CD8-positive, alpha-beta memory T cell (primary cell): ENCODE data around the gene TXLNB. TPM values are rescaled to one million over a fixed set of nuclear protein-coding genes. Genes with fewer than 3 reads are reported as not detected.
A peak's percentile ranks its signal among the peaks of the same experiment; 100 is the strongest.

Experiments
- CTCF ChIA-PET: fragments of 350-600 bp; sonication (Branson Sonifier 250); formaldehyde crosslinking; loops from one replicate; lab custom pipeline; 2021; ENCODE audit warnings: antibody characterized with exemption; lab: Charles Lee
- POLR2A ChIA-PET: fragments of 350-600 bp; sonication (Branson Sonifier 250); formaldehyde crosslinking; loops from one replicate; lab custom pipeline; 2021; ENCODE audit warnings: antibody characterized with exemption; lab: Charles Lee
- DNase-seq, 5 donors: peaks; one replicate each; pipeline versions ENCODE4 v3.0.0 to v3.0.0-alpha.2; 2020 to 2022; ENCODE audit warnings: mixed read lengths in 1 of 5
- H3K27ac ChIP-seq: one replicate; pipeline ENCODE4 v1.7.0; 2013; ENCODE audit warnings: low read depth, mild to moderate bottlenecking, low read length, moderate library complexity
- H3K27me3 ChIP-seq: 2 replicates; pipeline ENCODE4 v1.7.0; 2013; ENCODE audit warnings: low read length, mild to moderate bottlenecking; ENCODE audit not compliant: insufficient read depth, poor library complexity, severe bottlenecking
- H3K36me3 ChIP-seq: 2 replicates; pipeline ENCODE4 v1.7.0; 2013; ENCODE audit warnings: mild to moderate bottlenecking, low read length, moderate library complexity; ENCODE audit not compliant: insufficient read depth
- H3K4me1 ChIP-seq: 2 replicates; pipeline ENCODE4 v1.7.0; 2013; ENCODE audit warnings: mild to moderate bottlenecking, low read length, moderate library complexity; ENCODE audit not compliant: insufficient read depth
- H3K4me3 ChIP-seq: 2 replicates; pipeline ENCODE4 v1.7.0; 2013; ENCODE audit warnings: mild to moderate bottlenecking, low read length
- H3K9me3 ChIP-seq: 2 replicates; pipeline ENCODE4 v1.7.0; 2013; ENCODE audit warnings: mild to moderate bottlenecking, low read length
- H3K27ac Mint-ChIP-seq, 8 donors: one replicate each; pipeline ENCODE4 v1.8.0; 2020 to 2021; ENCODE audit warnings: mixed read lengths in 8 of 8, mild to moderate bottlenecking in 6 of 8, inconsistent platforms in 3 of 8, moderate library complexity in 3 of 8
- H3K27me3 Mint-ChIP-seq, 2 donors: one replicate each; pipeline ENCODE4 v1.8.0; 2020 to 2021; ENCODE audit warnings: mixed read lengths in 2 of 2, mild to moderate bottlenecking in 1 of 2, moderate library complexity in 1 of 2
- H3K36me3 Mint-ChIP-seq, 3 donors: one replicate each; pipeline ENCODE4 v1.8.0; 2020 to 2021; ENCODE audit warnings: mixed read lengths in 3 of 3, inconsistent platforms in 1 of 3, mild to moderate bottlenecking in 1 of 3
- H3K4me1 Mint-ChIP-seq, 3 donors: one replicate each; pipeline ENCODE4 v1.8.0; 2020 to 2021; ENCODE audit warnings: mixed read lengths in 3 of 3, inconsistent platforms in 1 of 3, mild to moderate bottlenecking in 1 of 3
- H3K4me3 Mint-ChIP-seq, 7 donors: one replicate each; pipeline ENCODE4 v1.8.0; 2020 to 2021; ENCODE audit warnings: mixed read lengths in 7 of 7, mild to moderate bottlenecking in 6 of 7, moderate library complexity in 4 of 7, inconsistent platforms in 2 of 7
- H3K9me3 Mint-ChIP-seq, 5 donors: one replicate each; pipeline ENCODE4 v1.8.0; 2020 to 2022; ENCODE audit warnings: mixed read lengths in 5 of 5, mild to moderate bottlenecking in 3 of 5, moderate library complexity in 2 of 5, inconsistent platforms in 1 of 5
- polyA plus RNA-seq: library from polyadenylated mRNA; unstranded; fragments of 300-500 nt; fragmentation: Illumina TruSeq; gene quantifications from one replicate; pipeline ENCODE4 v1.2.3, GENCODE V29; 2021
- total RNA-seq, 2 experiments: library from RNA; stranded (reverse); gene quantifications; one replicate each; pipeline ENCODE4 v1.2.3, GENCODE V29; 2021

Gene TXLNB
- total and polyA plus RNA-seq, 3 experiments from 2014 or later, result 0.13 to 0.47 (median 0.35) TPM

DNA sequence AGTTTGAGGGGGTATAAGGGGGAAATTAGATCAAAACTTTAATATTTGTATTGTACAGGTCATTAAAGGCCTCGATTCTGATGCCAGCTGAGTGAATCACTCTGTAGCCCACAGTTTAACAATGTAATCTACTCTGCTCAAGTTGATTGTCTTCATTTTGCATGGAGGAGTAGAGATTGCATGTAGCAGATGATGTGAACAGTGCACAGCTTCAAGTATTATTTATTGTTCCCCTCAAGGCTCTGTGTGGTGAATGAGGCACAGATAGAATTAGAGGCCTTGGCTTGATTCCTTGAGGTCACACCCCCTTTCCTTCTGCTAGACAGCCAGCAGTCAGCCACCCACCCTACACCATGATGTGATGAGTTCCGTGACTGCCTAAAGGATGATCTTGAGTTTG, 38.1 kb downstream of the TXLNB start:
- CTCF ChIA-PET, result no interaction called here
- H3K4me1 ChIP-seq, result peaks cover 24% of the 10 kb centered on the region

GRCh38 chr6:139251691-139252390, 40.0 kb downstream of the TXLNB start:
- peaks cover 41 to 52% (median 49%) of the 10 kb centered on the region in 3 donors for H3K4me1 Mint-ChIP-seq
- CTCF ChIA-PET, result interaction anchor here (1.0 kb wide), 1 partner anchor 32 kb away, joined by 4 read pairs; no protein-coding TSS in a partner anchor

More for the DNA sequence above, 38.1 kb downstream of the TXLNB start:
- Mint-ChIP-seq H3K27me3 (no peaks in the 10 kb centered on the region), H3K9me3 (no peaks in the 10 kb centered on the region), H3K4me3 (no peak overlapping the region), H3K36me3 (peaks cover 0 to 3% (median 0%) of the 10 kb centered on the region in 3 donors), H3K27ac (no peak overlapping the region), H3K4me1 (peaks cover 47 to 56% (median 56%) of the 10 kb centered on the region in 3 donors)
- Histone ChIP-seq H3K9me3 (no peaks in the 10 kb centered on the region), H3K27me3 (no peaks in the 10 kb centered on the region), H3K27ac (no peak overlapping the region), H3K4me3 (no peak overlapping the region), H3K36me3 (no peaks in the 10 kb centered on the region)
- DNase-seq, result no peak
- POLR2A ChIA-PET, result interaction anchor here (0.6 kb wide), 1 partner anchor 61 kb away, joined by 3 read pairs; no protein-coding TSS in a partner anchor

GRCh38 chr6:139251045-139251690, 40.6 kb downstream of the TXLNB start:
- CTCF ChIA-PET, result interaction anchor here (0.6 to 1.6 kb wide), 16 partner anchors 12 to 435 kb away, joined by 3 to 8 read pairs (median 3); partner anchors contain the start of genes CITED2 and TXLNB
- no peaks in the 10 kb centered on the region for H3K9me3 ChIP-seq
- Mint-ChIP-seq H3K27ac (peak overlapping the region; percentile 54 to 94 (median 83)), H3K9me3 (no peaks in the 10 kb centered on the region), H3K27me3 (no peaks in the 10 kb centered on the region), H3K4me1 (peaks cover 39 to 47% (median 46%) of the 10 kb centered on the region in 3 donors), H3K36me3 (peaks cover 0 to 6% (median 0%) of the 10 kb centered on the region in 3 donors), H3K4me3 (peak overlapping the region in 6 of 7 donors; percentile 20 to 53 (median 38))
- no peak for DNase-seq
- no peak overlapping the region for H3K4me3 ChIP-seq
- peaks cover 28% of the 10 kb centered on the region for H3K4me1 ChIP-seq
- POLR2A ChIA-PET, result interaction anchor here (1.4 kb wide), 1 partner anchor 113 kb away, joined by 4 read pairs; no protein-coding TSS in a partner anchor
- no peak overlapping the region for H3K27ac ChIP-seq
- H3K36me3 ChIP-seq, result no peaks in the 10 kb centered on the region
- H3K27me3 ChIP-seq, result no peaks in the 10 kb centered on the region

More at GRCh38 chr6:139251691-139252390, 40.0 kb downstream of the TXLNB start:
- H3K4me3 Mint-ChIP-seq, result peak overlapping the region in 5 of 7 donors; percentile 20 to 53 (median 39)
- Histone ChIP-seq H3K4me3 (no peak overlapping the region), H3K36me3 (no peaks in the 10 kb centered on the region), H3K27ac (no peak overlapping the region), H3K9me3 (no peaks in the 10 kb centered on the region), H3K27me3 (no peaks in the 10 kb centered on the region), H3K4me1 (peaks cover 28% of the 10 kb centered on the region)
- peaks cover 0 to 6% (median 0%) of the 10 kb centered on the region in 3 donors for H3K36me3 Mint-ChIP-seq
- H3K27ac Mint-ChIP-seq, result peak overlapping the region in 7 of 8 donors; percentile 54 to 94 (median 81)
- H3K9me3 Mint-ChIP-seq, result no peaks in the 10 kb centered on the region
- no peak for DNase-seq
- POLR2A ChIA-PET, result no interaction called here
- no peaks in the 10 kb centered on the region for H3K27me3 Mint-ChIP-seq

GRCh38 chr6:139250296-139251044, 41.3 kb downstream of the TXLNB start:
- H3K4me1 Mint-ChIP-seq, result peaks cover 39 to 47% (median 46%) of the 10 kb centered on the region in 3 donors
- Histone ChIP-seq H3K4me1 (peaks cover 28% of the 10 kb centered on the region), H3K9me3 (no peaks in the 10 kb centered on the region), H3K36me3 (no peaks in the 10 kb centered on the region), H3K27ac (no peak overlapping the region), H3K27me3 (no peaks in the 10 kb centered on the region), H3K4me3 (no peak overlapping the region)
- no peaks in the 10 kb centered on the region for H3K9me3 Mint-ChIP-seq
- ChIA-PET CTCF (interaction anchor here (0.6 to 1.6 kb wide), 18 partner anchors 12 to 434 kb away, joined by 3 to 8 read pairs (median 3); partner anchors contain the start of genes CITED2 and TXLNB), POLR2A (interaction anchor here (0.6 to 1.4 kb wide), 3 partner anchors 20 to 114 kb away, joined by 3 to 4 read pairs (median 3); no protein-coding TSS in a partner anchor)
- peak; percentile 27 to 73 (median 32) for DNase-seq
- H3K4me3 Mint-ChIP-seq, result peak overlapping the region; percentile 10 to 45 (median 33)
- H3K27ac Mint-ChIP-seq, result peak overlapping the region; percentile 52 to 94 (median 80)
- H3K27me3 Mint-ChIP-seq, result no peaks in the 10 kb centered on the region
- peaks cover 0 to 6% (median 0%) of the 10 kb centered on the region in 3 donors for H3K36me3 Mint-ChIP-seq

DNA sequence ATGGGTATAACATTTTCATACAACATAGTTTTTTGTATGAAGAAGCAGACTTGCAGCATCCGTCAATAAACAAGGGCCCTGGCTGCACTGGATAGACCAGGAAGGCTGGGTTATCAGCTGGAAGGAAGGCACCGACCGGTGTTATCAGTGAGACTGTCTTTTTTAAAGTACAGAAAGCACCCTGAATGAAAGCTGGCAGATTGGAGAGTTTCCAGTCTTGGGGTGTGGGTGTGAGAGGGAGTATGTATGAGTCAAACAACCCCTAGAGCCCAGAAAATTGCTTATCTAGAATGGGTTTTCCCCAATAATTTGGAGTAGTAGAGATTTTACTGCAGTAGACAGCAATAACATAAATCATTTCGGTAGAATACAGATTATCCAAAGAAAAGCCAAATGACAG, 42.4 kb downstream of the TXLNB start:
- Mint-ChIP-seq H3K4me3 (peak overlapping the region in 2 of 7 donors; percentile 3), H3K27ac (peak overlapping the region in 5 of 8 donors; percentile 57 to 77 (median 70)), H3K27me3 (no peaks in the 10 kb centered on the region), H3K9me3 (no peaks in the 10 kb centered on the region), H3K36me3 (peaks cover 0 to 6% (median 0%) of the 10 kb centered on the region in 3 donors), H3K4me1 (peaks cover 46 to 52% (median 46%) of the 10 kb centered on the region in 3 donors)
- ChIA-PET CTCF (interaction anchor here (0.7 to 1.6 kb wide), 2 partner anchors 107 to 433 kb away, joined by 3 read pairs; no protein-coding TSS in a partner anchor), POLR2A (no interaction called here)
- DNase-seq, result no peak
- H3K27ac ChIP-seq, result no peak overlapping the region
- peaks cover 28% of the 10 kb centered on the region for H3K4me1 ChIP-seq
- H3K4me3 ChIP-seq, result no peak overlapping the region
- no peaks in the 10 kb centered on the region for H3K36me3 ChIP-seq
- H3K27me3 ChIP-seq, result no peaks in the 10 kb centered on the region
- no peaks in the 10 kb centered on the region for H3K9me3 ChIP-seq

GRCh38 chr6:139248911-139249310, 42.9 kb downstream of the TXLNB start:
- DNase-seq, result no peak
- no peaks in the 10 kb centered on the region for H3K9me3 Mint-ChIP-seq
- Histone ChIP-seq H3K27ac (no peak overlapping the region), H3K27me3 (no peaks in the 10 kb centered on the region), H3K9me3 (no peaks in the 10 kb centered on the region), H3K4me3 (no peak overlapping the region), H3K4me1 (peaks cover 28% of the 10 kb centered on the region), H3K36me3 (no peaks in the 10 kb centered on the region)
- H3K27ac Mint-ChIP-seq, result peak overlapping the region in 2 of 8 donors; percentile 51 to 62
- POLR2A ChIA-PET, result no interaction called here
- CTCF ChIA-PET, result no interaction called here
- peaks cover 0 to 7% (median under 1%) of the 10 kb centered on the region in 3 donors for H3K36me3 Mint-ChIP-seq
- H3K27me3 Mint-ChIP-seq, result no peaks in the 10 kb centered on the region
- H3K4me1 Mint-ChIP-seq, result peaks cover 46 to 52% (median 46%) of the 10 kb centered on the region in 3 donors
- H3K4me3 Mint-ChIP-seq, result peak overlapping the region in 1 of 7 donors; percentile 24

GRCh38 chr6:139247618-139248017, 44.2 kb downstream of the TXLNB start:
- no peak overlapping the region for H3K27ac ChIP-seq
- ChIA-PET CTCF (interaction anchor here (1.0 to 1.3 kb wide), 2 partner anchors 117 to 122 kb away, joined by 3 read pairs; no protein-coding TSS in a partner anchor), POLR2A (interaction anchor here (0.6 kb wide), 2 partner anchors 93 to 98 kb away, joined by 3 to 7 read pairs; no protein-coding TSS in a partner anchor)
- H3K27me3 ChIP-seq, result no peaks in the 10 kb centered on the region
- H3K9me3 ChIP-seq, result no peaks in the 10 kb centered on the region
- H3K4me3 Mint-ChIP-seq, result peak overlapping the region in 6 of 7 donors; percentile 34 to 74 (median 60)
- peaks cover 2 to 8% (median 5%) of the 10 kb centered on the region in 3 donors for H3K36me3 Mint-ChIP-seq
- no peaks in the 10 kb centered on the region for H3K9me3 Mint-ChIP-seq
- H3K27me3 Mint-ChIP-seq, result no peaks in the 10 kb centered on the region
- H3K4me1 Mint-ChIP-seq, result peaks cover 46 to 52% (median 46%) of the 10 kb centered on the region in 3 donors
- no peaks in the 10 kb centered on the region for H3K36me3 ChIP-seq
- H3K4me3 ChIP-seq, result no peak overlapping the region
- H3K27ac Mint-ChIP-seq, result peak overlapping the region in 2 of 8 donors; percentile 13 to 68
- H3K4me1 ChIP-seq, result peaks cover 28% of the 10 kb centered on the region
- no peak for DNase-seq
